Keratinocyte (primary cell): ENCODE results near the gene TIFAB. TPM values are rescaled to one million over a fixed set of nuclear protein-coding genes. Genes with fewer than 3 reads are reported as not detected.

Experiments
- DNase-seq: peaks from one replicate; pipeline ENCODE4 v3.0.0-alpha.2; 2011; ENCODE audit warnings: low read depth, missing footprints, low spot score
- FAIRE-seq: peaks from 2 replicates; lab custom pipeline; 2011; peaks lifted over from hg19 to GRCh38; lab: Jason Lieb, UNC
- H2AFZ ChIP-seq: 2 replicates; pipeline ENCODE4 v1.6.0; 2012; ENCODE audit warnings: low read length, control low read depth, inconsistent platforms; ENCODE audit not compliant: control insufficient read depth
- H3K27ac ChIP-seq: 2 replicates; pipeline ENCODE4 v1.5.1; 2011; ENCODE audit warnings: low read length; ENCODE audit not compliant: control insufficient read depth, insufficient read depth
- H3K27me3 ChIP-seq: 3 replicates; pipeline ENCODE4 v1.6.0; 2011; ENCODE audit warnings: low read length; ENCODE audit not compliant: control insufficient read depth, insufficient read depth; ENCODE audit errors: extremely low read depth
- H3K36me3 ChIP-seq, 2 experiments: 2 replicates in 1 of 2; 3 replicates in 1 of 2; pipeline ENCODE4 v1.5.1; 2011; ENCODE audit warnings: low read length in 2 of 2, mild to moderate bottlenecking in 1 of 2; ENCODE audit not compliant: control insufficient read depth in 2 of 2, insufficient read depth in 2 of 2; ENCODE audit errors: extremely low read depth in 1 of 2
- H3K4me1 ChIP-seq: 3 replicates; pipeline ENCODE4 v1.5.1; 2011; ENCODE audit warnings: low read length; ENCODE audit not compliant: control insufficient read depth, insufficient read depth; ENCODE audit errors: extremely low read depth
- H3K4me2 ChIP-seq: 3 replicates; pipeline ENCODE4 v1.6.0; 2011; ENCODE audit warnings: low read depth, low read length; ENCODE audit not compliant: control insufficient read depth, insufficient read depth; ENCODE audit errors: extremely low read depth
- H3K4me3 ChIP-seq, 3 experiments: fragments of 200-600 bp in 1 of 3; sonication (generic) in 1 of 3; 2 replicates in 2 of 3; 3 replicates in 1 of 3; pipeline ENCODE4 v1.5.1; 2011 to 2016; ENCODE audit warnings: low read length in 3 of 3, mild to moderate bottlenecking in 3 of 3, control low read depth in 2 of 3, inconsistent platforms in 1 of 3, low read depth in 1 of 3, mixed read lengths in 1 of 3, mixed run types in 1 of 3, moderate library complexity in 1 of 3; ENCODE audit not compliant: control insufficient read depth in 2 of 3, insufficient read depth in 2 of 3; ENCODE audit errors: extremely low read depth in 1 of 3
- H3K79me2 ChIP-seq: 2 replicates; pipeline ENCODE4 v1.6.0; 2012; ENCODE audit warnings: low read length; ENCODE audit not compliant: control insufficient read depth, insufficient read depth
- H3K9ac ChIP-seq: 3 replicates; pipeline ENCODE4 v1.6.0; 2011; ENCODE audit warnings: low read length; ENCODE audit not compliant: control insufficient read depth, insufficient read depth; ENCODE audit errors: extremely low read depth
- H3K9me1 ChIP-seq: 3 replicates; pipeline ENCODE4 v1.6.0; 2011; ENCODE audit warnings: low read length; ENCODE audit not compliant: control insufficient read depth, insufficient read depth; ENCODE audit errors: extremely low read depth
- H3K9me3 ChIP-seq: 2 replicates; pipeline ENCODE4 v1.5.1; 2012; ENCODE audit warnings: low read depth, low read length; ENCODE audit not compliant: control insufficient read depth
- H4K20me1 ChIP-seq: 3 replicates; pipeline ENCODE4 v1.6.0; 2011; ENCODE audit warnings: low read length; ENCODE audit not compliant: control insufficient read depth, insufficient read depth; ENCODE audit errors: extremely low read depth
- EZH2 ChIP-seq: IDR thresholded peaks from one replicate; pipeline ENCODE4 v1.6.1; 2012; ENCODE audit warnings: inconsistent platforms, mild to moderate bottlenecking, low read length, moderate library complexity
- dilution Hi-C: fragments of 300-500 bp; cut with MboI; formaldehyde crosslinking; loops from one replicate; pipeline ENCODE4 v1.7.0; 2020; ENCODE audit warnings: low sequenced_read_pairs; ENCODE audit not compliant: extremely low pct_ligation_motif_present
- polyA plus RNA-seq, 5 experiments: library from polyadenylated mRNA; depleted of rRNA in 3 of 5; stranded (reverse) in 3 of 5; stranded (forward) in 1 of 5; unstranded in 1 of 5; fragments of >200 nt; gene quantifications; 1 replicate in 1 of 5; 2 replicates in 3 of 5; 3 replicates in 1 of 5; pipeline versions ENCODE4 v1.2.1 to v1.2.3, GENCODE V29; 2011 to 2012; ENCODE audit warnings: missing spikeins in 2 of 5, low read depth in 1 of 5, low replicate concordance in 1 of 5
- TF ChIP-seq, protein P1 (sequence below), 3 experiments: IDR thresholded peaks in 1 of 3; conservative IDR thresholded peaks in 1 of 3; optimal IDR thresholded peaks in 1 of 3; 2 replicates in 2 of 3; 3 replicates in 1 of 3; pipeline versions ENCODE3 to v1.5.1; 2011; ENCODE audit warnings: low read length in 3 of 3, mild to moderate bottlenecking in 3 of 3, moderate library complexity in 2 of 3, control low read depth in 1 of 3, inconsistent platforms in 1 of 3; ENCODE audit not compliant: insufficient read depth in 2 of 3; ENCODE audit errors: extremely low read depth in 1 of 3

Gene TIFAB
- polyA plus RNA-seq, 1 donor (not counting 4 experiments of a cell fraction or from before 2014, with no cell fraction given) = not detected

DNA sequence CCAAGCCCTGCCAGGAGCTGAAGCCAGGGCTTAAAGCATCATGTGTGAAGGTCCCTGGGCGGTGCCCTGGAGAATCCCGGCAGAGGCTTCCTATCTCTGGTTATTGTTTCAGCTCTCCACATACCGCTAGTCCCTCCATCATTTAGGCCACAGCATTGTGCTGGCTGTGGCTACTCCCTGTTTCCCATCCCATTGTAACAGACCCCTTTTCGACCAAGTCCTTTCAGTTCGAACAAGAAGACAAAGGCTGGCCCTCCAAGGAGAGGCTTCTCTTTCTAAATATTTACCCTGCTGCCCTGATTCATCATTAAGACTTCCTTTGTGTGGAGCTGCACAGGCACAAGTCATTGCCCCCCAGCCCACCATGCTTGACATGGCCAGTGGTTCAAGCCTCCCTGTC is 42.0 kb upstream of the TIFAB start:
- Histone ChIP-seq H3K36me3 (no peaks in the 10 kb centered on the region), H3K27ac (peak overlapping the region; percentile 70), H3K27me3 (no peaks in the 10 kb centered on the region), H3K4me2 (peak overlapping the region; percentile 63), H3K9me3 (no peaks in the 10 kb centered on the region), H3K9ac (peak overlapping the region; percentile 35), H3K79me2 (no peaks in the 10 kb centered on the region), H2AFZ (peak overlapping the region; percentile 17), H4K20me1 (no peaks in the 10 kb centered on the region), H3K9me1 (peaks cover 4% of the 10 kb centered on the region), H3K4me3 (peak overlapping the region in 1 of 3 experiments; percentile 3), H3K4me1 (peaks cover 52% of the 10 kb centered on the region)
- dilution Hi-C loops = no loop called here
- no peak for TF ChIP-seq EZH2
- TF ChIP-seq, protein P1, sequence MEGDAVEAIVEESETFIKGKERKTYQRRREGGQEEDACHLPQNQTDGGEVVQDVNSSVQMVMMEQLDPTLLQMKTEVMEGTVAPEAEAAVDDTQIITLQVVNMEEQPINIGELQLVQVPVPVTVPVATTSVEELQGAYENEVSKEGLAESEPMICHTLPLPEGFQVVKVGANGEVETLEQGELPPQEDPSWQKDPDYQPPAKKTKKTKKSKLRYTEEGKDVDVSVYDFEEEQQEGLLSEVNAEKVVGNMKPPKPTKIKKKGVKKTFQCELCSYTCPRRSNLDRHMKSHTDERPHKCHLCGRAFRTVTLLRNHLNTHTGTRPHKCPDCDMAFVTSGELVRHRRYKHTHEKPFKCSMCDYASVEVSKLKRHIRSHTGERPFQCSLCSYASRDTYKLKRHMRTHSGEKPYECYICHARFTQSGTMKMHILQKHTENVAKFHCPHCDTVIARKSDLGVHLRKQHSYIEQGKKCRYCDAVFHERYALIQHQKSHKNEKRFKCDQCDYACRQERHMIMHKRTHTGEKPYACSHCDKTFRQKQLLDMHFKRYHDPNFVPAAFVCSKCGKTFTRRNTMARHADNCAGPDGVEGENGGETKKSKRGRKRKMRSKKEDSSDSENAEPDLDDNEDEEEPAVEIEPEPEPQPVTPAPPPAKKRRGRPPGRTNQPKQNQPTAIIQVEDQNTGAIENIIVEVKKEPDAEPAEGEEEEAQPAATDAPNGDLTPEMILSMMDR (optimal IDR thresholded peaks at IDR 0.05 in 1 of 3, IDR thresholded peaks at IDR 0.05 in 1 of 3, conservative IDR thresholded peaks at IDR 0.05 in 1 of 3; ENCODE audit: extremely low read depth in 1 of 3, insufficient read depth in 2 of 3, low read length in 3 of 3) = no peak
- DNase-seq (no peak), FAIRE-seq (peak; percentile 51)

DNA sequence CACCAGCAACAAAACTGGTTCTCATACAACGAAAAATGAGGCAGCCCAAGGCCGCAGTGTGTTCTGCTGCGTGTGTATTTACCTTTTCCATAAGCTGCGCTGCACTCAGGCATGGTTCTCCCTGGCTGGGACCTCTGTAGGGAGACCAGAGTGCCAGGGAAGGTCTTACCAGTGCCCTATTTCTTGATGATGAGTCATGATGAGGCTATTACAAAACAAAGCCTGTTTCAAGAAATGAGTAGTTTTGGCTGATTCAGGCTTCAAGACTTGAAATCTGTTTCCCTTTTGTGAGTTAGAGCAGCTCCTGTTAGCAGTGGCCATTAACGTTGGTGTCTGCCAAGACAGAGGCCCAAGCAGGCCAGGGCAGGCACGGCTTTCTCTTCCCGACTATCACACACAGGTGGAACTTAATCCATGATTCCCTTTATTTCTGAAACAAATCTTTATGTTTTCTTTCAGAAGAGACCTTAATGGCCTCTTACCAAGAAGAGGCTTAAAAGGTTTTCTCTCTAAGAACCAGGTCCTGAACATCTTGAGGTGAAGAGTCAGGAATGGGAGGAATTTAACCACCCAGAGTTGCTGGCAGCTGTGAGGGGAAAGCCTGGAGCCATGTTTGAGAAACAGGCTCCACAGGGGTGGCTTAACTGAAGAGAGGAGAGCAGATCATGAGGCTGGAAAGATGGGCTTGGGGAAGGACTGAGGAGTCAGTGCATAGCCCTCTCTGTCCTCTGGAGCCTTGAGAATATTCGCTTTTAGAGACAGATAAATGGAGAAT is 41.4 kb upstream of the TIFAB start:
- dilution Hi-C loops = no loop called here
- no peak for TF ChIP-seq EZH2
- TF ChIP-seq, protein P1 (optimal IDR thresholded peaks at IDR 0.05 in 1 of 3, IDR thresholded peaks at IDR 0.05 in 1 of 3, conservative IDR thresholded peaks at IDR 0.05 in 1 of 3; ENCODE audit: extremely low read depth in 1 of 3, insufficient read depth in 2 of 3, low read length in 3 of 3) = no peak
- peak overlapping the region; percentile 63 for H3K4me2 ChIP-seq
- H3K36me3 ChIP-seq = no peaks in the 10 kb centered on the region
- peak overlapping the region; percentile 17 for H2AFZ ChIP-seq
- no peaks in the 10 kb centered on the region for H4K20me1 ChIP-seq
- peak; percentile 87 for DNase-seq
- peak overlapping the region; percentile 35 for H3K9ac ChIP-seq
- peak; percentile 97 for FAIRE-seq
- peaks cover 4% of the 10 kb centered on the region for H3K9me1 ChIP-seq
- peaks cover 57% of the 10 kb centered on the region for H3K4me1 ChIP-seq
- no peaks in the 10 kb centered on the region for H3K9me3 ChIP-seq
- H3K27ac ChIP-seq = peak overlapping the region; percentile 70
- H3K79me2 ChIP-seq = no peaks in the 10 kb centered on the region
- no peaks in the 10 kb centered on the region for H3K27me3 ChIP-seq
- H3K4me3 ChIP-seq = peak overlapping the region in 1 of 3 experiments; percentile 30
